NCI-H748 (cell line): ENCODE results near the gene CMPK2.

Experiments used
- DNase-seq: peaks from one replicate; lab custom pipeline; 2025; ENCODE audit not compliant: unreplicated experiment; lab: John Stamatoyannopoulos, UW

The CMPK2 gene

DNA sequence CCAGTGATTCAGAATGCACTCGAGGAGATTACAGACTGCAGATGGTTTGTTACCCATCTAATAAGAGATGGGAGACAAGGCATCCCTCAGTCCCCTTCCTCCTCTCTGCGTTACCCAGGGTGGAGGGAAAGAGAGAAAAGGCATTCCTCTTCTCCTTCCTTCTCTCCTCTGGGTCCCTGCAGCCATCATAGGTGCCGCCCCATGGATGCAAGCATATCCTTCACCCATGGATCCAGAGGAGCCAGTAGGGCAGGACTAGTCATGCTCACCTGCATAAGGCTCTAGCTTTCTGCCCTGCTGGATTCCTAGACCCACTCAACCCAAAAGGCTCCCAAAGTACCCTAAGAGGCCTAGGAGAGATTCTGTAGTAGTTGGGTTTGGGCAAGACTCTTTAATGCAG is 20.4 kb downstream of the CMPK2 start:
- DNase-seq, result peak; percentile 31

DNA sequence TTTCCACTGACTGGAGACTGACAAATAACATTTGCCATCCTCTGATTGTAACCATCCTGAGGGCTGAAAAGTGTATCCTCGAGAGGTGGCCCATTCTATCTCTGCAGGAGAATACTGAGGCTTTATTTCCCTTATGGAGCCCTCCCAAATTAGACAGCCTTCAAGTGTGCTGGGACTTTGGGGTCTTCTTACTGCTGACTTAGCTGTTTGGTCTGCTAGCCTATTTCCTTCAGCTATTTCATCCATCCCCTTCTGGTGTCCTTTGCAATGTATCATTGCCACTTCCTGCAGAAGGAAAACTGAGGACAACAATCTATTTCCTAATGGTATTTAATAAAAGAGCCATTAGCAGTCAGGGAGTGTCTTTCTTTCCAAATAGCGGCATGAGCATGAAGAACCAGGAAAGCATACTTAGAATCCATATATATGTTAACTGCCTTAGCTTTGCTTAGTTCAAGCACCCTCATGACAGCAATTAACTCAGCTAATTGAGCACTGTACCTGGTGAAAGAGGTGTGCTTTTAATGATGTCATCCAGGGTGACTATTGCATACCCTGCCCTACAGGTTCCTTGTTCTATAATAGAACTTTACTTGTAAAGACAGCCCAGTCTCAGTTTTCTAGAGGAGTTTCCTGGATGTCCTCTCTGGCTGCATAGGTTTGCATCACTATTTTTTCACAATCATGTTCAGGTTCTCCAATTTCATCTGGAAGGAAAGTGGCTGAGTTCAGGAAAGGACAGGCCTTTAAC is 24.0 kb downstream of the CMPK2 start:
- peak; percentile 10 for DNase-seq

DNA sequence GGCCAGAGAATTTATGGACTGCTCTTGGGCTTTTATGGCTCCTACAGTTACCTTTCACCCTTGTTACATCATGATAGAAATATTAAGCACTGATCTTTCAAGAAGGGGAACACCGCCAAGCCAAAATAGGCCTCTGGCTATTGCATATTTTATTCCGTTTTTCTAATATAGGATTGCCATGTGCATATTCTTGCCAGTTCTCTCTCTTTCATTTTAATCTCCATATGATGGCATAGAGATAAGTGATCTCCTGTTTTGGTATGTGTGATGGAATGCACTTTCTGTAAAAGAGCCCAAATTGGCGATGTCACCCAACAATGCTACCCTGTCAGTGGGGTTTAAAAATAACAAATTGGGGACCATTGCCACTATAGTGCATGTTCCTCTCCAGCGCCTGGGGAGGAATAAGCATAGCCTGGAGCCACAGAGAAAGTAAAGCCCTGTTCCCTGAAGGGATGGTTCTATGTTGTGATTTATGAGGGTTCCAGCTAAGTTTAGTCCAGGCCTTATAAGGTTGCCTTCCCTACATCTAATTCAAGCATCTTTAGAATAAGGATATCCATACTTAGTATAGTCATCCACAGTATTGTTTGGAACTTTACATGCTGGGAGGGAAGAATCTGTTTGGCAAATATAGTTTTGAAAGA is 26.9 kb downstream of the CMPK2 start:
- DNase-seq, result no peak

DNA sequence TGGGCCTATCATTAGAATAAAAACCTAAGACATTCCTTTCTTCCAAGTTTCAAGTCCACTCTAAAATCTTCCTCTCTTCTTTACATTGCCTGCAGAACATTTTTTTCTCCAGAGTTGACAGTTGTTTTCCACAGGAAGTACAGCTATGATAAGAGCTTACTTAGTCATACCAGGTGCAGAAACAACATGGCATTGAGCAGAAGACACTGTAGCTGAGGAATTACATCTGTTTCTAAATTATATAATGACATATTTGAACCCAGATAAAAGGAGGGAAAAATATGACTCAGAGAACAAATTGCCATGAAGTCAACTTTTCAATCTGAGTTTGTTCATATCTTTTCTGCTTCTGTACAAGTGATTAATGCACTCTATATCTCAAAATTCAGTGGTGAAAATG is 30.2 kb downstream of the CMPK2 start:
- no peak for DNase-seq

DNA sequence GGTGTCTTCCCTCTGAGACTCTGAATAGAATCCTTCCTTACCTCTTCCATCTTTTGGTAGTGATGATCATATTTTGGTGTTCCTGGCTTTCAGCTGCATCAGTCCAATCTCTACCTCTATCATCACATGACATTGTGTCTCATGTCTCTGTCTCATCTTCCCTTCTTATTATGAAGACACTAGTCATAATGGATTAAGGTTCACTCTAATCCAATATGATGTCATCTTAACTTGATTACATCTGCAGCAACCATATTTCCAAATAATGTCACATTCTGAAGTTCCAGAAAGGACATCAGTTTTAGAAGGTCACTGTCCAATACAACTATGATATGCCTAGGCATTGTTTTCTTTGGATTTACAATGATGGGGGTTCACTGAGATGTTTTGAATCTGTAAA is 31.5 kb downstream of the CMPK2 start:
- no peak for DNase-seq

DNA sequence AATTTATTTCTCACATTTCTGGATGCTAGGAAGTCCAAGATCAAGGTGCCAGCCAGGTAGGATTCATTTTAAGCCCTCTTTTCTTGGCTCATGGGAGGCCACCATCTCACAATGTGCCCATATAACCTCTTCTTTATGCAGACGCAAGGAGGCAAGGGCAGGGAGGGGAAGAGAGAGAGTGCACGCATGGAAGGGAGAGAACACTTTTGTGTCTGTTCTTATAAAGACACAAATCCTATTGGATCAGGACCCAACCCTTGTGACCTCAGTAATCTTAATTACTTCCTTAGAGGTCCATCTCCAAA is 32.5 kb downstream of the CMPK2 start:
- no peak for DNase-seq

DNA sequence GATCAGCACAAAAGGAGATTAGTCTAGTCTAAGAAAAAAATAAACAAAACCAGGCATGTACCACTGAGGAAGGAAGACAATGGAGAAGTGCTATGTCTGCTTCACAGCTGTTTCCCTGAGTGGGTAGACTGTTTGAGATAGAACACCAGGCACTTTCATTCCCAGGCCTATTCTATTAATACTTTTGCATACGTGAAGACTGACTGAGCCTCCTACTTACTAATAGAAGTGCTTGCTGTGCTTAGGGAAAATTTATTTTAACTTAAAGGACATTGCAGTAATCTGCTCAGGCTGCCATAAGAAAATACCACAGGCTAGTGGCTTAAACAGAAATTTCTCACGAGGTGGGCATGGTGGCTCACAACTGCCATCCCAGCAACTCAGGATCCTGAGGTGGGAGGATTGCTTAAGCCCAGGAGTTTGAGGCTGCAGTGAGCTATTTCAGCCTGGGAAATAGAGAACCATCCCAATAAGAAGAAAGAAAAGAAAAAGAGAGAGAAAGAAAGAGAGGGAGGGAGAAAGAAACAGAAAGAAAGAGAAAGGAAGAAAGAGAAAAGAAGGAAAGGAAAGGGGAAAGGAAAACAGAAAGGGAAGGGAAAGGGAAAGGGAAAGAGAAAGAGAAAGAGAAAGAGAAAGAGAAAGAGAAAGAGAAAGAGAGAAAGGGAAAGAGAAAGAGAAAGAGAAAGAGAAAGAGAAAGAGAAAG is 33.0 kb downstream of the CMPK2 start:
- no peak for DNase-seq

DNA sequence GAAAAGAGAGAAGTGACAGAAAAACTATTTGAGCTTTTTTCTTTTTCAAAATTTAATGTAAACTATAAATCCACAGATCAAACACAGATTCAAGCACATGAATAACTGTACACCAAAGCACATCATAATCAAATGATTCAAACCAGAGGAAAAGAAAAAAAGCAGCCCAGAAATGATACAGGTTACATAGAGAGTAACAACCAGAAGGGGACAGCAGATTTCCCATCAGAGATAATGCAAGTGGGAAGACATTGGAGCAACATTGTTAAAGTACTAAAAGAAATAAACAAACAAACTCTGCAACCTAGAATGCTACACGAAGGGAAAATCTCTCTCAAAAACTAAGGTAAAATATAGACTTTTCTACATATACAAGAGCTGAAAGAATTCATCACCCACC is 34.5 kb downstream of the CMPK2 start:
- no peak for DNase-seq

DNA sequence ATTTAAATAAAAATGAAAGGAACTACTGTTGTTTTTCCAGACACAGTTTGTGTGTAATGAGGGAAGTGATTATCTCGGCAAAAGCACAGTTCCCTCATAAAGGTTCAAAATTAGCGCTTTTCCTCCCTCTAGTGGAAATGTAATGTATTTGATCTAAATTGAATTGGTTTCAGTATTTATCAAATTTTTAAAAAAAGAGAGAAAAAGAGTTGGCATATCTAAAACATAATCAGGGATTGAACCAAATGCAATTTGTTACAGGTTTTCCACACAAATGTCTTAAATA is 37.5 kb downstream of the CMPK2 start:
- peak; percentile 80 for DNase-seq

DNA sequence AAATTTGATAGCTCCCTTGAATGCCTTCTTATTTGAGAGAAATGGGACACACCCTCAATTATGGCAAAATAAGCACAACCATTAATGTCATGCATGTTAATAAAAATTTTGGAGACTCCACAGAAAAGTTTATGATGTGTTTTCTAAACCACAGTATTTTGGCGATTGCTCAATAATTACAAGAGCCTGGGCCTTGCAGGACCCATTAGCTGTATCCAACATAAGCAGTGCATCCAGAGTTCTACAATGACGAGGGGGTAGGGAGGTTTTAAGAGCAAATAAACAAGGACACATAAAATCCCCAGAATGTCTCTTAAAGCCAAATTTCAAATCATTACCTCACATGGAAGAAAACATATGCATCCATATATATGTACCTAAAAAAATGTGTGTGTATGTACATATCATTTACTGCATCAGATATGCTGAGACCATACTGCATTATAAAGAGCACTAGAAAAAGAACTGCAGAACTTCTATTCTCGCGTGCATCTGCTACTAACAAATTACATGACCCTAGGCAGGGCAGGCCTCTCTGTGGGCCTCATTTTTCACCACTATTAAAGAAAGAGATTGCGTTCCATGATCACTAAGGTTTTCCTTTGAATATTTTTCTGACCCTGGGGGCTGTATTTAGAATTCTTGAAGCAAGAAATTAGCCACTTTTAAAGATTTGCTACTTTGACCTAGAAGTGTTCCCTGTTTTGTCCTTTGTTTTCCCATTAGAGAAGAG is 38.0 kb downstream of the CMPK2 start:
- DNase-seq, result peak; percentile 80

DNA sequence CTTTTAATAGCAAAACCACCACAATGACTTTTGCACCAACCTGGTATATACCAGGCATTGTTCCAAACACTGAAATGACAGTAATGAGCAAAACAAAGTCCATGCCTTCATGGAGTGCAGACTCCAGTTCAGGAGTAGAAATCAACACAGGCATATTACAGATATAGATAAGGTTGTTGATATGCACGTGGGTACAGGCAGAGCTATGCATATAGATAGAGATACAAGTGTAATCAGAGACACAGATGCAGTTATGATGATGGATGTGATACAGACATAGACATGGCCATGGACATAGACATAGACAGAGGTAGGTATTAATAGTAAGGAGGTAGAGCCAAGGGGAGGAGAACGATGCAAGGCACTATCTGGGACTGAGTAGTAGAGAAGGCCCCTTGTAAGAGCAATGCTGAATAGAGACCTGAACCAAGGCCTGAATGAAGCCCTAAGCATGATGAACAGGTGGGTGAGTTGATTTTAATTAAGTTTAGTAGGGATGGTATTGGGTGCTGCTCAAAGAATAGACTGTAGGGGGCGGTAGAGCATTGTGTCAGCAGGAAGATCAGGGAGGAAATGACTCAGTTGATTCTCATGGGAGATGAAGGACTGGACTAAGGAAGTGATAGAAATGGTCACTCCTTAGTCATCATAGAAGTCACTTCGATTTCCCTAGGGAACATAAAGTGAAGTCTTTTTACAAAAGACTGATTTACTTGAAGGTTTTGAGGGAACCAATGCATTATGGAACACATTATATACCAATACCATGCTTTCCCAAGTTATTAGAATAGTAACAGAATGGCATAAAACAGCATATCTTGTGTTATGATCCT is 39.4 kb downstream of the CMPK2 start:
- peak; percentile 66 for DNase-seq

DNA sequence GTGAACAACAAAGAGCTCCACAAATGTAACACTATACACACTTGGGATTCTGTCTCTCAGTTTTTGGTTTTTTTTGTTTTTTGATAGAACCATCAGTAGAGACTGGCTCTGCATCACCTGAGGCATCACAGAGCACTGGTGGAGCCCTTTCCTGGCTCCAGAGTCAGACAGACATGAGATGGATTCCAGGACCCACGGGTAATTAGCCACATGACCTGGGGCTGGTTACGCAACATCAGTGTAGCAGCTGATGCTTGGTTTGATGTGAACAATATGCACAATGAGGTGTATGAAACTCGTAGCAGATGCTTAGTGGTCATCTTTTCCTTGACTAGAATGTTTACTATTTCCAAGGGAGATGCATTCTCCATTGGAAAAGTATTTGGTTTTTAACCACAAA is 40.7 kb downstream of the CMPK2 start:
- peak; percentile 24 for DNase-seq

DNA sequence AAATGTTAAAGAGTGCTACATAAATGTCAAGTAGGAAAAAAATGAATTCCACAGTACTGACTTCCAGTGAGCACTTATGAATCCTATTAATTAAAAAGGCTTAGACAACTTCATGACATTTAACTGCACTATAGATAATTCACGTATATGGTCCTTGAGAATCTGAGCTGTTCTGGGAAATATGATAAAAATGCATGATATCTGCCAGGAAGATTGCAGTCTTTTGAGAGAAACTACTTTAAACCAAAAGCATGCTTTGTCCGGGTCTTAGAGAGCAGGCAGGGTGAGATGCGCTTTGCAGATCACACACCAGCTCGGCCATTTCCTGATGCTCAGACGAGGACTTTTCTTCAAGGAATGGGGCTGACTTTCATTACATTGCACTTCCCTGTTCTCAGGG is 42.6 kb downstream of the CMPK2 start:
- DNase-seq, result no peak

DNA sequence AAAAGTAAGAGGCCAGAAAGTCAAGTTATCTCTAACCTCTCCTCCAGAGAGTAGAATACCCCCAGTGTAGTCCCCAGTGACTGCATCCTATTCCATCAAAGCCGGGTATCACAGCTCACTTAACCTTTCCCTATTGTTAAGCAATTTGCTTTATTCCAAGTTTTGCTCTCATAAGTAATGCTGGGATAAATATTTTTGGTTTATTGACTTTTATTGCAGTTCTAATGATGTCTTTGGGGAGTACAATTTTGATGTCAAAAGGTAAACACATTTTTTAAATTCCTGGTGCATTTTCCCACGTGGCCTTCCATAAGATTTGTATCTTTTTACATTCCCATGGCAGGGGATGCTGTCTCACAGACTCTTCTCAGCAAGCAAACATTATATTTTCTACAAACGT is 43.3 kb downstream of the CMPK2 start:
- no peak for DNase-seq

DNA sequence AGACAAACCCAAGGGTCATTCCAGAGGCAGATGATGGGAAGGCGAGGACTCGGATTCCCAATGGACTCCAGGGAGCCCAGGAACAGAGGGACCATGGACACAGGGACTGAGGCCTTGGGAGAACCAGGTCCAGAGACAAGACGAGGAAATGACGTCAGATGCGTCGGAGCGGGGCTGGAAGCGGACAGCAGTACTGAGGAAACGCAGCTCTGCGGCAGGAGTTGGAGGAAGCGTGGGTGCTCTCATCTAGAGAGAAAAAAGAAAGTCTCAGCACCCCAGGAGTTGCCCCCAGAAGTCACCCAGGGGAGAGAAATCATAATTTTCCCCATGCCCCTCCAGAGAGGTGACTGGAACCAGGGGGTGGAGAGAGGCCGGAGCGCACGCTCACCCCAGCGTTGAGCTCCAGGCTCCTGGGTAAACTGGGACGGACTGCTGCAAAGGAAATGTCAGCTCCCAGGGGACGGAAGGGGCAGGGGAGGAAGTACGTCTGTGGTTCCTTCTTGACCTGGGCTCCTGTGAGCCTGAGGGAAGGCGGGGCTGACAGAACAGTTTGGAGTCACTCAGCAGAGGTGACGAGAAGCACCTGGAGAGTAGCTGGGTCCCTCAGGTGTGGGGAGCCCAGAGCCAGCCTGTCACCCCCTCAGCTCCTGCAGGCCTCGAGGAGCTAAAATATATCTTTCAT is 44.7 kb downstream of the CMPK2 start:
- no peak for DNase-seq

DNA sequence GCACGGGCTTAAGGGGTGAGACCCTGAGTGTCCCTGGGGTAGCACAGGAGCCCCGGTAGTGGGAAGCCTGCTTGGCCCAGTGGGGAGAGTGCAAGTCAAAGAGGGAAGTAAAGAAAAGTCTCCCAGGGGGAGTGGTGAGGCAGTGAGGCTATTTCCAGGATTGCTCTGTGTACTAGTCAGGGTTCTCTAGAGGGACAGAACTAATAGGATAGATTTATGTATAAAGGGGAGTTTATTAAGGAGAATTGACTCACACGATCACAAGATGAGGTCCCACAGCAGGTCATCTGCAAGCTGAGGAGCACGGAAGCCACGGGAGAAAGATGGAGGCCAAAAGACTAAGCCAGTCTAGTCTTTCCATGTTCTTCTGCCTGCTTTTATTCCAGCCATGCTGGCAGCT is 45.5 kb downstream of the CMPK2 start:
- DNase-seq, result no peak

DNA sequence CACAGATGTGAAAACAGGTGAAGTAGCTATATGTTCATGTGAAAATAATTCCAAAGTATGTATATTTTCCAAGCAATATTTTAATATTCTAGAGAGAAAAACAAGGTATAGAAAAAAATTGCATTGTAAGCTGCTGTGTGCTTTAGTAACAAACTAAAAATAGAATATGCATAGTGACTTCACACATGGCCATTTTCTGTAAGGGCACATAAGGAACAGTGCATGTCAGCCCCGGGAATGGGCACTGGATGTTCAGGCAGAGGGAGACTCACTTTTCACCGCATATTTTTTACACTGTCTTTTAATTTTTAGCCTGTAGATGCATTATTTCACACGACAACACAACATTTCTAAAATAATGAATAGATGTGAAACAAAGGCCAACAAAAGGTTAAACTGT is 46.0 kb downstream of the CMPK2 start:
- no peak for DNase-seq

DNA sequence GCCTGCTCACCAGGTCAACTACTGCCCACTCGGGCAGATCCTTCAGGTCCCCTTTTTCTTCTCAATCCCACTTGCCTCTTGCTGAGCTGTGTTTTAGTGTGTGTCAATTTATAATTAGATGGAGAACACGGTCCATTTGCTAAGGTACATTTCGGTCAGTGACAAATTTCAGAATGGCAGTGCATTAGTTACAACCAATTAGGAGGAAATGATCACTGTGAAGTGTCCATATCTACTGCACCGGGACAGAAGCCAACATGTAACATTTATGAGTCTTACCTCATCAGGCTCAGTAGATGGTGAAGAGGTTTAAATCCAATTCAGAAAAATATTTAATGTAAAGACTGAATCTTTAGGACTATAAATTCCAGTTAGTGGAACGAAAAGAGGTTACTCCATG is 47.7 kb downstream of the CMPK2 start:
- DNase-seq, result no peak

DNA sequence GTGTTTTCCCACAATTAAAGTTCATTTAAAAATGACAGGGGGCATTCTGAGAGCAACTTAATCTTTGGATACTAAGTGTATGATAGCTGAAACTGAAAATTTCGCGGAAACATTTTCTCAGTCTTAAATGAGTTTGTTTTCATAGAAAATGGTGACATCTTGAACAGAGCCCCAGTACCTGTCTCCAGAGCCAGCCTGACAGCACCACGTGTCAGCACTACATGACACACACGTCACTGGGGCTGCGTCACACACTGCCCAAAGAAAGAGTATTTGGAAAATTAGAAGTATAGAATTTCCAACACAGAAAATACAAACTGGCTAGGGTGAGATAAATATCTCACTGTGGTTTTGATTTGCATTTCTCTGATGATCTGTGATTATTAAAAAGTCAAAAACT is 50.8 kb downstream of the CMPK2 start:
- DNase-seq, result no peak

DNA sequence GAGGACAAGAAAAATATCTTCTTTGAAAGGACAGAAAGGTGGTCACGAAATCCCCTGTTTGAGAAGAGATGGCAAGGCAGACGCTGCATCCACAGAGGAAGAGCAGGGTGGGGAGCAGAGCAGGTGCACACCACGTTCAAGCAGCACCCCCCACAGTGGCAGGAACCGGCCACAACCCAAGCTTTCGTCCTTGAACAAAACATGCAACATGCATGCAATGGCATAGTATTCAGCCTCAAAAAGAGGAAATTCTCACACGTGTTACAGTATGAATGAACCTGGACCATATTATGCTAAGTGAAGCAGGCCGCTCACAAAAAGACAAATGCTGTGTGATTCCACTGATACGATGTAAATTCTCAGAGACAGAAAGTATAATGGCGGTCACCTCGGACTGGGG is 51.4 kb downstream of the CMPK2 start:
- DNase-seq, result no peak

DNA sequence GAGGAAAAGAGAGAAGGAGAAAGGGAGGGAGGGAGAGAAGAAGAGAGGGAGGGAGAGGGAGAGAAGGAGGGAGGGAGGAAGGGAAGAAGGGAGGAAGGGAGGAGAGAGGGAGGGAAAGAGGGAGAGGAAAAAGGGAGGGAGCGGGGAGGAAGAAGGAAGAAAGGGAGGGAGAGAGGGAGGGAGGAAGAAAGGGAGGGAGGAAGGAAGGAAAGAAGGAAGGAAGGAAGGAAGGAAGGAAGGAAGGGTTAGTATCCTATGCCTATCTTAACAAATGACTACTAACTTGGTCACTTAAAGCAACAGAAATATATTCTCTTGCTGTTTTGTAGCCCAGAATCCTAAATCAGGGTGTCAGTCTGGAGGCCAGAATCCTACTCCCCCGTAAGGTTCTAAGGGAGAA is 52.1 kb downstream of the CMPK2 start:
- DNase-seq, result no peak
